ENCODE data around the gene KCNH5.

DNA sequence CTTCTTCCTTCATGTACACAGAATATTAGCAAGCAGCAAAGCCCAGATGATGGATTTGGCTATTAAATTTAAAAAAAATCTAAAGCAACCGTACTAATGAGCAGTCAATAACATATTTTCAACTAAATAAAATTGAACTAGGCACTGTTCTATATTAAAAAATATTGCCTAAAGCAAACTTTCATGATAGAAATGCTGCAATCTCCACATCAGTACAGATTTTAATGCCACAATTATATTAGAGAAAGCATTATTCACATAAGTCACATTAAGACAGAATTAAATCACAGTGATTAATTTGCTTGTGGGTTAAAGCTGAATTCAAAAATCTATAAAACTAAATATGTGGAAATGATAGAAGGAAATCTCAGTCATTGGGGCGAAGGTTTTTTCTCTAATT is 200.7 kb downstream of the KCNH5 start:
- TF ChIP-seq, protein P1, sequence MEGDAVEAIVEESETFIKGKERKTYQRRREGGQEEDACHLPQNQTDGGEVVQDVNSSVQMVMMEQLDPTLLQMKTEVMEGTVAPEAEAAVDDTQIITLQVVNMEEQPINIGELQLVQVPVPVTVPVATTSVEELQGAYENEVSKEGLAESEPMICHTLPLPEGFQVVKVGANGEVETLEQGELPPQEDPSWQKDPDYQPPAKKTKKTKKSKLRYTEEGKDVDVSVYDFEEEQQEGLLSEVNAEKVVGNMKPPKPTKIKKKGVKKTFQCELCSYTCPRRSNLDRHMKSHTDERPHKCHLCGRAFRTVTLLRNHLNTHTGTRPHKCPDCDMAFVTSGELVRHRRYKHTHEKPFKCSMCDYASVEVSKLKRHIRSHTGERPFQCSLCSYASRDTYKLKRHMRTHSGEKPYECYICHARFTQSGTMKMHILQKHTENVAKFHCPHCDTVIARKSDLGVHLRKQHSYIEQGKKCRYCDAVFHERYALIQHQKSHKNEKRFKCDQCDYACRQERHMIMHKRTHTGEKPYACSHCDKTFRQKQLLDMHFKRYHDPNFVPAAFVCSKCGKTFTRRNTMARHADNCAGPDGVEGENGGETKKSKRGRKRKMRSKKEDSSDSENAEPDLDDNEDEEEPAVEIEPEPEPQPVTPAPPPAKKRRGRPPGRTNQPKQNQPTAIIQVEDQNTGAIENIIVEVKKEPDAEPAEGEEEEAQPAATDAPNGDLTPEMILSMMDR (IDR thresholded peaks at IDR 0.05 in 4 of 5, conservative IDR thresholded peaks at IDR 0.05 in 1 of 5): no peak
- TF ChIP-seq POLR2A (IDR thresholded peaks at IDR 0.05): no peak

Measured in gastrocnemius medialis (tissue), 4 donors.